GM19043 (cell line): Measurements from ENCODE around the gene TOP3A.

ENCODE experiments used
- ATAC-seq: cut with Tn5 transposase; IDR thresholded peaks from one replicate; pipeline ENCODE4 v1.9.1; 2021; ENCODE audit warnings: low read depth; ENCODE audit not compliant: unreplicated experiment

The TOP3A gene

DNA sequence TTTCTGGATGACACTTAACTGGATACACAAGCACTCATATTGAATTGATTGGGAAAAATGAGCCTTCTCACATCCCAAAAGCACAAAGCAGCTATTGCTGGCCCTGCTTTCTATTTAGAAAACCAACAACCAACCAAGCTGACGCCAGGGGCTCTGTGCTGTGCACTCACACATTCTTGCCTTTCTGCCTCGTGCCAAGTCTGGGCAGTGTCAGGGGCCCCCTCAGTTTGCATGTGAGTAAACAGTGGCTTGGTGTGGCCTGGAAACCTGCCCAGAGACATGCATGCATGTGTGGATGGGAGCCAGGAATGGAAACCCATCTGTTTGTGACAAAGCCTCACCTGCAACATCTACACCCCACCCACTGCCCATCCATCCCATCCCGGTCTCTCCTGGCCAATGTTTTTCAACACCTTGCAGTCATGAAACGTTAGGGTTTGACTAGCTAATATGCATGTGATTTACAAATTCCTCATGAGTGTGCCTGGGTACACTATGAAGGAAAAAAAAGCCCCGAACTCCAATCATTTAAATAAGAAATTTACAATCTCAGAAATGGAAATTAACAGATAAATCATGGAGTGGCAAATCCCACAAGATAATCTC lies 33.9 kb downstream of the TOP3A start:
- ATAC-seq: no peak

DNA sequence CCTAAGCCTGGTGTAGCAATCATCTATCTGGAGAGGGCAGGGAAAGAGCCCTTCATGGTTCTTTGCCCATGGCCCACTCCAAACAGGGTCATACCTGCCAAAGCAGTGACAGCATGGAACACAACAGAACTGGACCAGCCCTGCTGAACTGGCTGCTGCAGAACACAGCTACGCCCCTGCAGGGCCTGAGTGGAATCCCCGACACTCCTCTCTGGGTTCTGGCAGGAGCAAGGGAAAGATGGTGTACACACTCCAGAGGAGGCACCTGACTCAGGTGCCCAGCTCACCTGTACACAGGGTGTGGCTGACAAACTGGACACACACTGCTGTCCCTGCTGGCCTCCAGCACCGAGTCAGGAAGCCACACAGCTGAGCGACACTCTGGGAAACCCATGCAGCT lies 34.5 kb downstream of the TOP3A start:
- ATAC-seq: no peak

DNA sequence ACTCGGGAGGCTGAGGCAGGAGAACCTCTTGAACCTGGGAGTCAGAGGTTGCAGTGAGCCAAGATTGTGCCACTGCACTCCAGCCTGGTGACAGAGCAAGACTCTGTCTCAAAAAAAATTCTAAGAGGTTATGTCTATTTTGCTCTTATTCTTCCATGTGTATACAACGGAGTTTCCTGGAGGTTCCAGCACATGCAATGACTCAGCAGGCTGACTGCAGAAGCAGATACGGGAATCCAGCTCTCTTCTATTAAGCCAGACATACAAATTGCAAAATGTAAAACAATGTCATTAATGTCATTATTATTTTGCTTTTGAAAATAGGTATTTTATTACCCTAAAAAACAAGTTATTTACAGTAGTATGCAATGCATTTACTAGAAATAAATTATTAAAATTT lies 35.9 kb downstream of the TOP3A start:
- no peak for ATAC-seq

DNA sequence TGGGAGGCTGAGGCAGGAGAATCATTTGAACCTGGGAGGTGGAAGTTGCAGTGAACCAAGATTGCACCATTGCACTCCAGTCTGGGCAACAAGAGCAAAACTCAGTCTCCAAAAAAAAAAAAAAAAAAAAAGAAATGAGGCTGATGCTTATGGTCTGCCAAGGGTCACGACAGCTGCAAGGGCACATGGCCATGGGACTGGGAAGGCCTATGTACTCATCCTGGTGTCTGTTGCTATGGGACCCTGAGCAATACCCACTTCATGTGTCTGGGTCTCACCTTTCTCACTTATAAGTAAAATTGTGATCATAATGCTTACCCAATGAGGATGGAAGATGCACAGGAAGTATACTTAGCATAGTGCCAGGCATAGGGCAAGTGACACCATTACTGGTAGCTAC lies 37.7 kb downstream of the TOP3A start:
- no peak for ATAC-seq

DNA sequence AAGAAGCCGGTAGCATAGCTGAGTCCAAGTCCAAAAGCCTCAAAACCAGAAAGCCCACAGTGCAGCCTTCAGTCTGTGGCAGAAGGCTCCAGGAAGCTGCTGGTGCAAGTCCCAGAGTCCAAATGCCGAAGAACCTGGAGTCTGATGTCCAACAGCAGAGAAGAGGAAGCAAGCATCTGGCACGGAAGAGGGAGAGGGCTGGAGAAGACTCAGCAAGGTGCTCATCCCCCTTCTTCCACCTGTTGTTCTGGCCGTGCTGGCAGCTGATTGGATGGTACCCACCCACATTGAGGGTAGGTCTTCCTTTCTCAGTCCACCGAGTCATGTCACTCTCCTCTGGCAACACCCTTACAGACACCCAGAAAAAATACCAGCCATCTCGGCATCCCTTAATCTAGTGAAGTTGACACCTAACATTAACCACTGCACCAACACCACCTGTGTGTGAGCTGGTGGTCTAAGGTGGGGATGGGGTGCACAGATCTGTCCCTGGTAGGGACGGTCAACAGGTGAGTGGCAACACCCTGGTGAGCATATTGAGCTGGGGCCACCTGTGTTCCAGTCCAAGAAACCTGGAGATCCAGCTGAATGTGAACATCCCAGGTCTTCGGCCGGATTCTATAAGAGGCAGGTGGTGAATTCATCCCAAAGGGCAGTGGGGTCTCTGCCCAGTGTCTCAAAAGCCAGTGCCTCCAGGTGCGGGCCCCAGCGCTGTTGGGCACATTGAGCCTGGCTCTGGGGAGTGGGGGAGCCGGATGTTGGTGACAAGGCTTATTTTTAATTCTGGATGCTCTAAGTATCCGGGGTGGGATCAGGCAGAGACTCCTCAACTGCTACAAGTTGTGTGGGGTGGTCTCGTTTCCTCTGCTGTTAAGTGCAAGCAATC lies 44.5 kb downstream of the TOP3A start:
- no peak for ATAC-seq

DNA sequence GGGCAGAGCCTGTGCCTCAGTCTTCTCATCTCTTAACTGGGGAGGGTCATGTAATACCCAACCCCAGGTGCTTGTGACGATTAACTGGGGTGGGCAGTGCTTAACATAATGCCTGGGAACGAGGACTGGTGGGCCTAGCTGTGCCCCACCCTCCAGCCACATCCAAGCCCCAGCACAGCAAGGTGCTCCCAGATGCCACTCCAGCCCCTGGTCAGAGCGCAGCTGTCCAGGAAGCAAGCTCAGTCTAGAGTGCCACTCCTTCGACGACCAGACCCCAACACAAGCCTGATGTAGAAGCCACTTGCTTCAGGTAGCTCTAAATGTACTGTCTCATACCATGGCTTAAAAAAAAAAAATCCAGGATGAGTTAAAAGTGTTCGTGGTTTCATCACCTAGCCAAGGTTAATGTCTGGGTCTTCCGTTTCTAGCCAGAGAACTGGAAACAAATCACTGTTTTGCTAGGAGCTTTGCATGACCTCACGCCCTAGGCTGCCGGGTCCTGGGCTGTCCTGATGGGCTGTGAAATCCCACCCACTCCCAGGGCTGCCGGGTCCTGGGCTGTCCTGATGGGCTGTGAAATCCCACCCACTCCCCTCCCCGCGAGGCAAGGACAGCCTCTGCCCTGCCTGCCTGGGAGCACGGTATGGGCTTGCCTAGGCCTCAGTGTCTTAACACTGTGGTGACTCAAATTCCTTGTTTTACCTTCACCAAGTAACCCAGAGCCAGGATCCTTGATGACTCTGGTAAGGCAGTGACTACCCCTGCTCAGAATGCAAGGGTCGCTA lies 46.7 kb downstream of the TOP3A start:
- ATAC-seq: no peak

DNA sequence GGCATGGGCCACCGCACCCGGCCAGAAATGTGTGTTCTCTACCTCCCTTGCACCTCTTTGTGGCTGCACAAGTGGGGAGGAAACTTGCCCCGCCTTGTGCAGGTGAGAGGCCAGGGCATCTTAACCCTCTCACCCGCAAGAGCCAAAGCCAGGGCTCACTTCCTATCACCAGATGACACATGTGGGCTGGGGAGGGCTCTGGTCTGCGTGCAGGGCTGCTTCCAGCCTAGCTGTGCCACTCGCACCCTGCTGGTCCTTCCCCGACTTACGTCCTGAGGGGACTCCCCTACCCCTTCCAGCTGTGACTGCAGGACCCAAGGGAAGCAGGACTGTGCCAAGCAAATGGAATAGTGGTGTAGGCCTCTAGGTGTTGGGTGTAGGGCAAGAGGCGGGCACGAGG lies 47.4 kb downstream of the TOP3A start:
- no peak for ATAC-seq

DNA sequence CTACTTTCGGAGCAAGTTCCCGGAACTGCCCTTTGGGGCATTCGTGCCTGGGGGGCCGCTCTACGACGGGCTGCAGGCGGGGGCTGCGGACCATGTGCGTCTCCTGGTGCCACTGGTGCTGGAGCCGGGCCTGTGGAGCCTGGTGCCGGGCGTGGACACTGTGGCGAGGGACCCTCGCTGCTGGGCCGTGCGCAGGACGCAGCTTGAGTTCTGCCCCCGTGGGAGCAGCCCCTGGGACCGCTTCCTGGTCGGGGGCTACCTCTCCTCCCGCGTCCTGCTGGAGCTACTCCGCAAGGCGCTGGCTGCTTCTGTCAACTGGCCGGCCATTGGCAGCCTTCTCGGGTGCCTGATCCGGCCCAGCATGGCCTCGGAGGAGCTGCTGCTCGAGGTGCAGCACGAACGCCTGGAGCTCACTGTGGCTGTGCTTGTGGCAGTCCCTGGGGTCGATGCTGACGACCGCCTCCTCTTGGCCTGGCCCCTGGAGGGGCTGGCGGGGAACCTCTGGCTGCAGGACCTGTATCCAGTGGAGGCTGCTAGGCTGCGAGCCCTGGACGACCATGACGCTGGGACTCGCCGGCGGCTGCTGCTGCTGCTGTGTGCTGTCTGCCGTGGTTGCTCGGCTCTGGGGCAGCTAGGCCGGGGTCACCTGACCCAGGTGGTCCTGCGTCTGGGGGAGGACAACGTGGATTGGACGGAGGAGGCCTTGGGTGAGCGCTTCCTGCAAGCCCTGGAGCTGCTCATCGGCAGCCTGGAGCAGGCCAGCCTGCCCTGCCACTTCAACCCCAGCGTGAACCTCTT lies 50.7 kb downstream of the TOP3A start:
- no peak for ATAC-seq

DNA sequence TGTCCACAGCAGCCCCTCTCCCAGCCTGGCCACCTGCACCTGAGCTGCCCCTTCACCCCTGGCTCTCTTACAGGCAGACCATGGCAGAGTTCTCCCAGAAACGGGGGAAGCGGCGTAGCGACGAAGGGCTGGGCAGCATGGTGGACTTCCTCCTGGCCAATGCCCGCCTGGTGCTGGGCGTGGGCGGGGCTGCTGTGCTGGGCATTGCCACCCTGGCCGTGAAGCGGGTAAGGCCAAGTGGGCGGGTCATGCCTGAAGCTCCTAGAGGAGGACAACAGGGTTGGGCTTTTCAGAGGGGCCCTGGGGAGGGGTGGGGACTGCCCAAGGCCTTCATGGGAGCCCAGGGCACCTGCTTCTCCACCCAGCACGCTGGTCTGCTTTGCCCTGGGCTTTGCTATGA lies 52.2 kb downstream of the TOP3A start:
- ATAC-seq: no peak

DNA sequence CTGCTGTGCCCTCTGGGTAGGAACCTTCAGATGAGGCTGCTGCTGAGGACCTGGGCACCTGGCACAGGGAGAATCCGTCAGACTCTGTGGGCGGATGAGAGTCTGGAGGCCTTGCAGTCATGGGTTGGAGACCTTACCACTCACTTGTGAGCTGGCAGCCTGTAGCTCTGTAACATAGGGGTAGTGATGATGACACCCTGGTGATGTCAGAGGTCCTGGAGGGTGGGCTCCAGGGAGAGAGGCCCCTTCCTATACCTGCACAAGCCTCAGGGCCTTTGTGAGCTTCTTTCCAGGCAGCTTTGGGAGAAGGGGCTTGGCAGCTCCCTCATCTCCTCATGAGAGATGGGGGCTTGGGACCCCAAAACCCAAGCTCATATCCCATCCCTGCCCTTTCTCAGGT lies 52.7 kb downstream of the TOP3A start:
- no peak for ATAC-seq

DNA sequence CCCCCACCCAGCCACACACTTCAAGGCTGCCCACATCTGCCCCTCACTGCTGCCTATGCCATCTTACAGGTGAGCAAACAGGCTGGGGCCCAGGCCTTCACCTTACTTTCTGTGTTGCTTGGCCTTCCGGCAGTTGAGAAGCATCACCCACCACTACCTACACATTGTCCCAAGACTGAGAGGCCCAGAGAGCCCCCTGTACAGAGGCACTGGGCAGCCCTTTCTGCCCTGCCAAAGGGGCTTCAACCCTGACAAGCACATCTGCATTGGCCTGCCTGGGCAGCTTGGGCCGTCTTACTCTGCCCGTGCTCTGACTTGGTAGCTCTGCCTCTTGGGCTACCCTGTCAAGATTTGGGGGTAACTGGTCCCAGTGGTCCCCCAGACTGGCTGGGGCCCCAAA lies 53.1 kb downstream of the TOP3A start:
- ATAC-seq: no peak

DNA sequence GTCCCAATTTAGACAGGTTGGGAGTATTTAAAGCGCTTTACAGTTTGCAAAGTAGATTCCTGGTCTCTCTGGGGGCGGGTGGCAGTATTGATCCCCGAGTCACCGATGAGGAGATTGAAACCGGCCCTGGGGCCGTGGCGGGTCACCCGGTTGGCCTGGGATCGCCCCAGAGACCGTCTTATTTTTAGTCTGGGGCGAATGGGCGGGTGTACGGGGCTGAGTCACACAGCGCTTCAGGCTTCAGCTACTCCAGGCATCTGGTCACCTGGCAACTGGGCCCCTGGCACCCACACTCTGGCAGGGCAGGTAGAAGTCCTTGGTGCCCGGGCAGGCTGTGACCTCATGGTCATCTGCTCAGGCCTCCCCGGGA lies 53.7 kb downstream of the TOP3A start:
- no peak for ATAC-seq

DNA sequence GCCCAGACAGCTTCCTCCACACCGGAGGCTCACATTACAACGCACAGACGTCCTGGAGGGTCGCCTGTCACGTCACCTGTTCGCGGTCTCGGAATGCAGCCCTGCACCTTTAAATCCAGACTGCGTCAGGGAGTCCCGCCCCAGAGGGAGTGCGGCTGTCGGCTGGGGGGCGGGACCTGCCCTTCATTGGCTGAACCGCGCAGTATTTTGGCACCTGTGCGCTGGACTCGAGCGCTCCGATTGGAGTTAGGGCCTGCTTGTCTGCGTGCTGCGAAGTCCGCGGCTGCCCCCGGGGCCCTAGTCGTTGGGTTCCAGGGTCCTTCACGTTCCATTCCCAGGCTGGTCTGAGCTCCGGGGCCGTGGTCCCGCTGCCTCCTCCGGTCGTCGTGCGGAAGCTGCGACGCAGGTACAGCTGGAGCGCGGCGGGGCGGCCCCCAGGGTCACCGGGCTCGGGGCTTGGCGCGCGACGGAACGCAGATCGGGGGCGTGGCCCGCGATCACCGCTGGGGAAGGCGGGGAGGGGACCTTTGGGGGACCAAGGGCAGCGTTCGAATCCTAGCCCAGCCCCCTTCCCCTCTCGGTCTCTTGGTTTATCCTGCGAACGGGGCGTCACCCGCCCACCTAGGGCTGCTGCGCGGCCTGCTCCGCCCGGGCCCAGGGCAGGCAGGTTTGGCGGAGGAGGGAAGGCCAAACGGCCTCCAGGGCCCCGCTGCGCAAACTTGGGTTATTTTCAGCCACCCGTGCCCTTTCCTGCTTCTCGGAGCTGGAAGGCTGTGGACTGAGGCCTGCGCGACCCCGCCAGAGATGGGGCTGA lies 54.3 kb downstream of the TOP3A start, which contains the start of gene MIEF2:
MIEF2 (plus strand) TSS at position 331 of the 814 bp plus-strand sequence. CDS start 2,059 bp downstream, outside the sequence.
- peak; percentile 82 for ATAC-seq

DNA sequence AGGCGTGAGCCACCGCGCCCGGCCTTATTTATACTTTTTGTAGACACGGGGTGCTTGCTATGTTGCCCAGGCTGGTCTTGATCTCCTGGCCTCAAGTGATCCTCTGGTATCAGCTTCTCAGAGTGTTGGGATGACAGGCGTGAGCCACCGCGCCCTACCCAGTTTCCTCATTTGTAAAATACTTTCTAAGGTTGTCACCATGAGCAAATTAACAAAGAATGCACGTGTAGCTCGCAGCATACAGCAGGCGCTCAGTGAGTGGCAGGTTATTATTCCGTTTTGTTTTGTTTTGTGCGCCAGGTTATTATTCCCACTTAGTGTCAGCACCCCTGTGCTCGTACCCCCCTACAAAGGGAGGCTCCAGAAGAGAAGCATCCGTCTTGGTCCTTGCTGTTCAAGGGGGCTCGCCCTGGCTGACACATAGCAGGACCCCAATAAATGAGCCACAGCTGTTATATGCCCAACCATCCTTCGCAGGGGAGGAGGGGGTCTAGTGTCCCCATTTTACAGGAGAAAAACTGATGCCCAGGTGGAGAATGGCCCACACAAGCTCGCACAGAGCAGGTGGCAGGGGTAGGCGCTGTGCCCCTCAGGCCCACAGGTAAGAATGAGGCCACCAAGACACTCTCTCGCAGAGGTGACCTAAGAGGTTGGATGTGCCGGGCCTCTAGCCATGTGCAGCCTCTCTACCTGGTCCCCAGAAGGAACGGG lies 55.0 kb downstream of the TOP3A start:
- ATAC-seq: no peak

DNA sequence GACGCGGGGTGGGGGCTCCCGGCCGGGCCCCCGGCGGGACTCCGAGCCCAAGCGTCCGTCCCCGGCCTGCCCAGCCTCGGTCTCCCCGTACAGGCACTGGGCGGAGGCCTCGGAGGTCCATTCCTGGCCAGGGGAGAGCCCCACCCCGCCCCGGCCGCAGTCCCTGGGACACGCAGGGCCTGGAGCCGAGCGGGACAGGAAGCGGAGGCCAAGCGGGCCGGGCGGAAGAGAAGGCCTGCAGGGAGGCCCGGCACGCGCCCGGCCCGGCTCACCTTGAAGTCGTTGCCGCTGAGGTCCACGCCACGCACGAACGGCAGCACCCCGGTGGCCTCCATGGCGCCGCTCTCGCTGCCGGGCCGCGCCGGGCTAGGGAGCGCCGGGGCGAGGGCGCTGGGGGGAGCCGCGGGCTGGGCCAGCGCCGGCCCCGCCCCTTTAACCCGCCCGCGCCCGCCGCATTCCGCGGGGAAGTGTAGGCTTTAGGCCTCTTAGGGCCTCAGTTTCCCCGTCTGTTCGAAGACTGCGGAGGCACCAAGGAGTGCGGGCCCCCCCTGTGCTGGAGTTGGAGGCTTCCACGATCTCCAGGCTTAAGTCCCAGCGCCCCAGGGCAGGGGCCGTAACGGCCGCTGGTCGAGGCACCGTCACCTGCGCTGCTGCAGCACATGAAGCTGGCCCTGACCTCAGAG lies 56.3 kb downstream of the TOP3A start, which contains the start of gene FLII:
FLII (minus strand) TSS at position 383 of the 683 bp plus-strand sequence; CDS start at position 335, 48 bp downstream.
- no peak for ATAC-seq

DNA sequence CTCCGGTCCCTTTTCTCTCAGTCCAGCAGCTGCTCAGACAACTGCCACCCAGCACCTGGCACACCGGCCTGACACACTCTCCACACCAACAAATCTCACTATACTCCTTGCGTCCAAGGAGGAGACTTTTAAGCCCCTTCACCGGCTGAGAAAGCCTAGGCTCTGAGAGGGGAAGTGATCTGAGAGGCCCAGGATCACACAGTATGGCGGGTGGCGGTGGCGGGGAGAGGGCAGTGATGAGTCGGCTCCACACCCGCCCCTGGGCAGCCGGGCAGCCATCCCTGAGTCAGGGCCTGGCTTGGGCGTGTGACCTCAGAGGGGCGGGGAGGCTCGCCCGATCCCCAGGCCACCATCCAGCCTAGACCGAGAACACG lies 56.8 kb downstream of the TOP3A start:
- ATAC-seq: no peak

DNA sequence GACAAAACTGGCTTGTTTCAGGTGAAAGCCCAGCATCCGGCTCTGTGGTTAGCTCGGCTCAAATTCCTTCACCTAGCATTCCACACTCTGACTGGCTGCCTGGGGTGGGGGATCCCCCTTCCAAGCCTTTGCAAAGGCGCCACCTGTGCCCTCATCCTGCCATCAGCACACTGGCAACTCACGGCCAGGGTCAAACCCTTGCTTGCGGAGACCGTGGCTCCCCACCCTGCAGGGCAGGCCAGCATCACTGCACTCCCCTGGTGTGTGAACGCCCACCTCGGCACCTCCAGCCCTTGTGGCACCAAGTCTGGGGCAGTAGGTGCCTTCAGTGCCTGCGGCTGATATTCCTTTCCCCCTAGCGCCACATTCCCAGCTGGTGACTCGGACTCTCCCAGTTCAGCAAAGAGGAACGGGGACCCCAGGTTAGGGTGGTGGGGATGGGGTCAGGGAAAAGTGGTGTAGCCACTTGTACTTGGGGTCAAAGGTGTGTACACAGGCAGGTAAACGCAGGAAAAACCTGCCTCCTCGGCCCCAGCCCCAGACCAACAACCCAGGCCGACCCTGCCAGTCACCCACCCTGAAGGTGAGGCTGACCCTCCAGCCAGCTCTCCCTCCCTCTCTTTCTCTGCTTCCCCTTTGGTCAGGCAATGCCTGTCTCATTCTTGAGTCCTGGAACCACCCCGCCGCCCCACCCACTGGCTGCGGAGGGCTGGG lies 57.4 kb downstream of the TOP3A start:
- ATAC-seq: no peak

DNA sequence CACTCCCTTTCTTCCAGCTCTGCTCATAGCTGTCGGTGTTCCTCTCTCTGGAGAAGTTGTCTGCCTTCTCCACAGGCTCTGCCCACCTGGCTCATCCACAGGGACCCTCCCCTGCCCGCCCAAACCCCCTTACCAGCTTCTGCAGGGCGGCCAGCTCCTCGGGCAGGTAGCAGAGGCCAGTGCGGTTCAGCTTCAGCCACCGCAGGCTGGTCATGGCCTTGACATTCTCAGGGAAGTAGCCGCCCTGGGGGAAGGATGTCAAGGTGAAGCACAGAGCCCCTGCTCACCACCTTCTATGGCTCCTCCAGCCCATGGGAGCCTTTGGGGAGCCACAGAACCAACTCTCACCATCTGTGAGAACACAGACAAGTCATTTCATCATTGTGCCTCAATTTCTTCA lies 58.0 kb downstream of the TOP3A start:
- no peak for ATAC-seq
